ENCODE data around the gene AKR1C8.
"Not testable (repeated sequence)": the region's sequence is repeated elsewhere in the genome, so short reads cannot be mapped to it uniquely, and the experiment has no call there.

Gene AKR1C8

DNA sequence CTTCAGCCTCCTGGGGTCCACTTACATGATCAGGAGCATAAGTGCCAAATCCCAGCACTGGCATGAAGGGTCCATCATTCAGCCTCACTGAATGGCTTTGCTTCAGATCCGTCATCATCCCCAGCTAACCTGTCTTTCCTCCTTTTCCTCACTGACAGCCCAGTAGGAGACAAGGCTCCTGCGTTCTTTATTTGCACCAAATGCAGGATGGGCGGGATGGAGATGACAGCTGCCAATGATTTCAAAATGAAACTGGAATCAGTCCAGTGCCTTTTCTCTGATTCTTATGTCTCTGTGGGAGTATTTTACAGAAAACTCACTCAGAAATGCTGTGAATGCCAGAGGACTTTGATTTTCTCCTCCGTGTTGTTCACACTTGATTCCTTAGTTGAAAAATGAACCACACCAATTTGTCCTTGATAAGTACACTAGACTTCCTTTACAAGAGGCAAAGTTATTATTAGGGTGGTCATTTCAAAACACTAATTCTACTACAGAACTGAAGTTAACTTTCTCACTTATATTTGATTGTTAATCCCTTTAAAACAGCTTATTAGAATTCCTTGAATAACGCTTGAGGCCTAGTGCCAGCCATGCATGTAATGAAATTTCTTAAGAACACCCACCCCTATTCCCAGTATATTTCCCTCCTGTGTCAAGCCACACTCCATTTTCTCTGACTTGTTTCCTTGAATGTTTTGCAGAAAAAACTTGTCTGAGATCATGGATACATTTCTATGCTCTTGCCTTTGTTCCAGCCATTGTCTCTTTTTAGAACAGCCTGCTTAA, at the start of gene AKR1C8:
Gene AKR1C8 (minus strand): TSS at position 164 of the 789 bp plus-strand sequence. CDS start 46 bp downstream, at position 118.
- no peak for DNase-seq

DNA sequence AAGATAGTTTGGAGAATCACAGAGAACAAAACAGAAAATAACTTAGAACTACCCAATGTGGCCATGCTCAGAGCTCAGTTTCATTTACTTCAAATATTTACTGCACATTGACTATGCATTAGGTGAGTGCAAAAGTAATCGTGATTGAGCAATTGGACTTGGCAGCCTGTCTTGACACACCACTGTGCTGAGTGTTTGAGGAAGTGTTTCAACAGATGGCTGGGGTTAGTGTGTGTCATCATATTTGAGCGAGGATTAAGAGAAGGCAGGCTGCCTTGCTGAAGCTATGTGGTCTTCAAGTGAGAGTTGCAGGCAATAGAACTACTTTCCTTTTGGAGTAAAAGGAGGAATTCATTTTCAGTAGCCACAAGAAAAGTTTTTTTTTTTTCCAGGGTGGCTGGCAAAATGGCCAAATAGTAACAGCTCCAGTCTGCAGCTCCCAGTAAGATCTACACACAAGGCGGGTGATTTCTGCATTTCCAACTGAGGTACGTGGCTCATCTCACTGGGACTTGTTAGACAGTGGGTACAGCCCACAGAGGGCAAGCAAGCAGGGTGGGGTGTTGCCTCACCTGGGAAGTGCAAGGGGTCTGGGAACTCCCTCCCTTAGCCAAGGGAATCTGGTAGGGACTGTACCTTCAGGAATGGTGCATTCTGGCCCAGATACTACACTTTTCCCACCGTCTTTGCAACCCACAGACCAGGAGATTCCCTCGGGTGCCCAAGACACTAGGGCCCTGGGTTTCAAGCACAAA, 49.3 kb upstream of the AKR1C8 start:
- DNase-seq, result no peak

DNA sequence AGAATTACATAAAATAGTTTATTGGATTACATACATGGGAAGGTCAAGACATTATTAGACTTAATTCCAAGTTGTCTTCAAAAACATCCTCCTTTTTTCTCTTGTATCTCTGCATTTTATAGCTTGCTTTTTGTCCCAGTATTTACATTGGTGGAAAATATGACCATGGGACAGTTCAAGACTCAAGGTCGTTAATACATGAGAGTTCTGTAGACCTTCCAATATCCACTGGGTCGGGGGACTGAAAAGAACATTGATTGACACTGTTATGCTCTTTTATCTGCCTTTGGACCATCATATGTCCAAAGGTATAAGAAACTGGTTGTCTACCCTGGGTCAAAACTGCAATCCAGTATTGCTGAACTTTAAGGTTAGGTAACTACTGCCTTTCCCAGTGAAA, 48.4 kb upstream of the AKR1C8 start:
- DNase-seq, result no peak

DNA sequence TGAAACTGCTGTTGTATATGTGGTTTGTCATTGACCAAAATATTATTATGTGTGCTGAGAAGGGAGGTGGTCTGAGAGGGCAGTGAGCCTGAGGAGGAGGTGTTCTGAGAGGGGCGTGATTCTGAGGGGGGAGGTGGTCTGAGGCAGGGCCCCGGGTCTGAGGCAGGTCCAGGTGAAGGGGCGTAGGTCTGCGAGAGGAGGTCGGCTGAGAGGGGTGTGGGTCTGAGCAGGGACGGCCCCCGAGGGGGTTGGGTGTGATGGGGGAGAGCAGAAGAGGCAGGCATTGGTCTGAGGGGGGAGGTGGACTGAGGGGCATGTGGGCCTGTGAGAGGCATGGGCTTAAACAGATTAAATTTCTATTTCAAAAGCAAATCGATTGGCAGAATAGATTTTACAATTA, 44.1 kb upstream of the AKR1C8 start:
- no peak for DNase-seq

DNA sequence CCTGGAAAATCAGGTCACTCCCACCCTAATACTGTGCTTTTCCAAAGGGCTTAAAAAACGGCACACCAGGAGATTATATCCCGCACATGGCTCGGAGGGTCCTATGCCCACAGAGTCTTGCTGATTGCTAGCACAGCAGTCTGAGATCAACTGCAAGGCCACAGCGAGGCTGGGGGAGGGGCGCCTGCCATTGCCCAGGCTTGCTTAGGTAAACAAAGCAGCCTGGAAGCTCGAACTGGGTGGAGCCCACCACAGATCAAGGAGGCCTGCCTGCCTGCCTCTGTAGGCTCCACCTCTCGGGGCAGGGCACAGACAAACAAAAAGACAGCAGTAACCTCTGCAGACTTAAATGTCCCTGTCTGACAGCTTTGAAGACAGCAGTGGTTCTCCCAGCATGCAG, 38.0 kb upstream of the AKR1C8 start:
- DNase-seq, result not testable (repeated sequence)

DNA sequence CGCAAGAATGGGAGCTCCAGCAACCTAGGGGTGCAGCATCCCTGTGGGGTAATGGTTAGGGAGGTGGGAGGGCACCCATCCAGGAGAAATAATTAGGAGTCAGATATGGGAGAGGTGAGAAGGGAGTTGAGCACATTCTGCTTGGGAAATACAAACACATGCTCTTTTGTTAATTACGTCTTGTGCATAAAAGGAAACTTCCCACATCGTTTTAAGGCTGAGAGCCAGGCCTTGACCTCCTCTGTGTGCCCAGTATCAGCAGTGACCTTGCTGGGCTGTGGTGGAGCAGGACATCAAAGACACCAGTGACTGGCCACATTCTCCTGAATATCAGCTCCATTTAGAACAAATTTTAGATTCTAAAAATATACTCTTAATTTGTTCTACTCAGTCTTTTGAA, 34.3 kb upstream of the AKR1C8 start:
- DNase-seq, result no peak

DNA sequence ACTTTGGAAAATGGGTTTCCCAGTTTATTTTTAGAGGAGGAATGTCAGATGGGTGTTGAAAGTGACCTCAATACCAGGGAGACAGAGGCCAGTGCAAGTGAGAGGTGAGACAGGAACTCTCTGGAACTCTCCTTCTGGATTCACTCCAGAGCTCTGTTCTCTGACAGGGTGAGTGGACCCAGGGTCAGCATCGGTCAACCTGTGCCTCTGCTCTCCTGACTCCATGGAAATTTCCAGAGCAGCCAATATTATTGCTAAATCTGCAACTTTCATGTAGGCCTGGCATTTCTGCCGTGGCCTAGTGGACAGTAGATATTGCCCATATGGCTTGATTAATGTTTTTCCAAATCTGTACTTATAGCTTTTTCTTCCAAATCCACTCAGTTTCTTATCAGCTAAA, 31.9 kb upstream of the AKR1C8 start:
- no peak for DNase-seq

DNA sequence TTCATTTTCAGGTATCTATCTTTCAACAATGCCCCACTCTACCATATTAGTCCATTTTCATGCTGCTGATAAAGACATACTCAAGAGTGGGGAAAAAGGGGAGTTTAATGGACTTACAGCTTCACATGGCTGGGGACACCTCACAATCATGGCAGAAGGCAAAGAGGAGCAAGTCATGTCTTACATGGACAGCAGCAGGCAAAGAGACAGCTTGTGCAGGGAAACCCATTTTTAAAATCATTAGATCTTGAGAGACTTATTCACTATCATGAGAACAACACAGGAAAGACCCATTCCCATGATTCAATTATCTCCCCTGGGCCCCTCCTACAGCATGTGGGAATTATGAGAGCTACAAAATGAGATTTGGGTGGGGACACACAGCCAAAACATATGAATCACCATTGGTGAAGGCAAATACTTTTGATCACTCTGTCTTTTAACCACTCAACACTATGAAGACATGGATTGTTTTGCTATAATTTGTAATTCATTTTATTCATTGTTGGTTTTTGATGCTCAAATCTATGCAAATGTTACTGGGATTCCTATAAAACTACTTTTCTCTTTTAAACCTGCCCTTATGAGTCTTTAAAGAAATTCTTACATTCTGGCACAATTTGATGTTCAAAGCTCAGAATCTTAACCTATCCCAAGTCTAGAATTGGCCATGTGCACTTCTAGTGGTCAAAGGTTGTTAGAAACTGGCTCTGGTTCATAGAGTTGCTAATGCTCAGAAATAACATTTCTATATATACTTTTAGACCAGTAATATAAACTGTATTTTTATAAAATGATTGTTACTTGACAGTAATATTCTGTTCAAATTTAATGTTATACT, 27.0 kb upstream of the AKR1C8 start:
- no peak for DNase-seq

DNA sequence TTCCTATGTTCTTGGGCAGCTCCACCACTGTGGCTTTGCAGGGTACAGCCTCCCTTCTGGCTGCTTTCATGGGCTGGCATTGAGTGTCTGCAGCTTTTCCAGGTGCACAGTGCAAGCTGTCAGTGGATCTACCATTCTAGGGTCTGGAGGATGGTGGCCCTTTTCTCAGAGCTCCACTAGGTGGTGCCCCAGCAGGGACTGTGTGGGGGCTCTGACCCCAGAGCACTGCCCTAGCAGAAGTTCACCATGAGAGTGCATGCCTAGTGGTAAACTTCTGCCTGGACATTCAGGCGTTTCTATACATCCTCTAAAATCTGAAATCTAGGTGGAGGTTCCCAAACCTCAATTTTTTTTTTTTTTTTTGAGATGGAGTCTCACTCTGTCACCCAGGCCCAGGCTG, 25.3 kb upstream of the AKR1C8 start:
- DNase-seq, result not testable (repeated sequence)

DNA sequence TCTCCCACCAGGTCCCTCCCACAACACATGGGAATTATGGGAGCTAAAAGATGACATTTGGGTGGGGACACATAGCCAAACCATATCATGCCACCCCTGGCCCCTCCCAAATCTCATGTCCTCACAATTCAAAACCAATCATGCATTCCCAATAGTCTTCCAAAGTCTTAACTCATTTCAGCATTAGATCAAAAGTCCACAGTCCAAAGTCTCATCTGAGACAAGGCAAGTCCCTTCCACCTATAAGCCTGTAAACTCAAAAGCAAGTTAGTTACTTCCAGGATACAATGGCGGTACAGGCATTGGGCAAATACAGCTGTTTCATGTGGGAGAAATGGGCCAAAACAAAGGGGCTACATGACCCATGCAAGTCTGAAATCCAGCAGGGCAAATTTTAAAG, 24.8 kb upstream of the AKR1C8 start:
- DNase-seq, result not testable (repeated sequence)

DNA sequence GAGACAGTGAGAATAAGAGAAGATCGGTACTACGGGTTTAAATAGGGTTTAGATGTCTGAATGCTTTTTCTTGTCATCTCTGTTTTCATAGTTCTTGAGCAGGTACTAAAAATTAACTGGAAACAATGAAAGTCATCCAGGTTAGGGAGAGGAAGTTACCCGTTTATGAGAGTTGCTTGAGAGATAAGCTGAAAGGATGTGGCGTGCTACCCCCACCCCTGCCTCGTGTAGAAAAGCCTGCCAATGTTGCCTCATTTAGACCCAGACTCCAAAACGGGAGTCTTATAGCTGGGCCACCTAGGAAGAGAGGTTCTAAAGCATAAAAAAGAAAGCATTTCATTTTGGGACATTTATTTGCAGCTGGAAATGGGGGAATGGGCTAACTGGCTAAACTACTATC, 21.8 kb upstream of the AKR1C8 start:
- DNase-seq, result no peak

DNA sequence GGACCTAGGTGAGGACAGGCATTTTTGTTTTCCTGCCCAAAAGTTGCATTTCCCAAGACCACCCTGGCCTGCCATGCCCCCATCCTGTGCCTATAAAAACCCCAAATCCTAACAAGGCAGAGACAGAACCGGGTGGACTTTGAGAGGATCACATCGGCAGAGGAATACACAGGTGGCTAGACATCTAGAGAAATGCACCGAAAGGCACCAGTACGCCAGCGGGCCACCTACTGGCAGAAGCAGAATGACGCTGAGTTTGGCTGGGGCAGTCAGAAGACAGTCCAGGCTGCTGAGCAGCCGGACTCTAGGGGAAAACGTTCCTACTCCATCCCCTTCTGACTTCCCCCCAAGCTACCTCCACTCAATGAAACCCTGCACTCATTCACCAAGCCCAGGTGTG, 14.4 kb upstream of the AKR1C8 start:
- DNase-seq, result no peak

DNA sequence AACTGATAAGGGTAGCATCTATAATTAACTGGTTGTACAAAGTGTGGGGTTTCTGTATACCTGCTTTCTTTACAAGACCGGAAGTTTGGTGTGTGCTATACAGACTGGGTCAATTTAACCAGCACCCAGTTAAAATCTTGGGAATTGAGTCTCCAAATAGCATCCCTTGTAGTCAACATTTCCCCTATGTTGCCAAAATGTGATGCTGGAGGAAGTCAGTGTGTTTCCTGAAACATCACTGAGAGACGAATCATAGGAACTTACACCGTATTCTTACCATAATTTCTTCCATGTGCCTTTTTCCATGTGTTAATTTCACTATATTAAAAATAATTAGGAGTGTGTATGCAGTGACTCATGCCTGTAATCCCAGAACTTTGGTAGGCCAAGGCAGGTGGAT, 13.4 kb upstream of the AKR1C8 start:
- DNase-seq, result no peak

DNA sequence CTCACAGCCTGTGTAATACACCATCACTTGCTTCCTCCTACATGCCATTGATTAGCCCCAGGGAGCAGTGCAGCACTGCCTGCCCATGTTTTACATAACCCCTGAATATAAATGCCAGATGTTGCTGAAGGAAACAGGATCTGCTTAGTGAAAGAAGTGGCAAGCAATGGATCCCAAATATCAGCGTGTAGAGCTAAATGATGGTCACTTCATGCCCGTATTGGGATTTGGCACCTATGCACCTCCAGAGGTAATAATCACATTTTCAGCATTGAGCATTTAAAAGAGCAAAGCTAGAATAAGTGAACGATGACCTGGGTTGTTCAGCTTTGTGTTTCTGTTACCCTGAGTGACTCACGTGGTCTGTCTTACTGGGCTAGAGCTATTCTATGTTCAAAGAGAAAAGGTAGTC, 11.8 kb upstream of the AKR1C8 start, which contains the start of gene AKR1C4:
Gene AKR1C4 (plus strand): TSS at position 136 of the 412 bp plus-strand sequence. CDS start 31 bp downstream, at position 167.
- no peak for DNase-seq

DNA sequence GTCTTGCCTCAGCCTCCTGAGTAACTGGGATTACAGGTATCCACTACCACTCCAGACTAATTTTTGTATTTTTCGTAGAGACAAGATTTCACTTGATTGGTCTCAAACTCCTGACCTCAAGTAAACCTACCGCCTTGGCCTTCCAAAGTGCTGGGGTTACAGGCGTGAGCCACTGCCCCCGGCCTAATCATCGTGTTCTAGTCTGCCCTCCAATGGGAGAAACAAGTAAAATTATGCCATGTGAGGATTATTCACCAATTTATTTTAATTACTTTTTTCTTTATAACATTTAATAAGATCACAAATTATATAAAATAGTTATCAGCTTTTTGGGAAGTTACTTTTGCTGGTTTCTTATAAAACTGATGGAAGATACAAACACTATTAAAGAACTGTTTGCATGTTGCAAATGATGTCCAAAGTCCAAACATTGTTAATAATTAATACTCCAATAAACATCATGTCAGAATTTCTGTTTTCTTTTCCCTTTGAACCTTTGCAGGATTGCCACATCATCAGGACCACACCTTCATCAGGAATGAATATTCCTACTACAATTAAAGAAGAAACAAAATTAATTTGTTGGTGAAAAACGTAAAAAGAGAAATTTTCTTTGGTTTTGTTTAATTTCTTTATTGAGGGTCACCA, 10.9 kb upstream of the AKR1C8 start:
- DNase-seq, result no peak

DNA sequence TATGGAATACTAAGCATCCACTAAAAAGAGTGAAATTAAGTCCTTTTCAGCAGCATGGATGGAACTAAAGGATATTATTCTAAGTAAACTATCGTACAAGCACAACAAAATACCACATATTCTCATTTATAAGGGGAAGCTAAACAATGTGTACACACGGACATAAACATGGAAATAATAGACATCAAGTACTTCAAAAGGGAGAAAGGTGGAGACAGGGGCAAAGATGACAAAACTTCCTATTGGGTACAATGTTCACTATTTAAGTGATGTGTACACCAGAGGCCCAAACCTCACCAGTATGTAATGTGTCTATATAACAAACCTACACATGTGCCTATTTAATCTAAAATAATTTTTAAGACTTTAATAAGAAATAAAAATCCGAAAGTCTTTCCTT, 9.5 kb upstream of the AKR1C8 start:
- no peak for DNase-seq

DNA sequence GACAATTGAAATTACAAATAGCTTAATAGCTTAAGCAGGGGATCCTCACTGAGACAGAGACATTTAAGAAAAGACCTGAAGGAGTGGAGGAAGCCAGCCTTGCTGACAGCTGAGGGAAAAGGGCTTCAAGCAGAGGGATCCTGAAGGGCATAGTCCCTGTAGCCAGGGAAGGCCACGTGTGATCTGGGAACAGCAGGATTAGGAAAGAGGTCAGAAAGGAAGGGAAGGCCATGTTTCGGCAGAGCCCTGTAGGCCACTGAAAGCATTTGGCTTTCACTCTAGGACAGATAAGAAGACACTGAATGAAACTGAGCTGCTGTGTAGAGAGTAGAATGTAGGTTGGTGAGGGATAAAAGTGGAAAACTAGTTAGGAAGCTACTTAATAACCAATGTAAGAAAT, 3.4 kb upstream of the AKR1C8 start:
- DNase-seq, result no peak

DNA sequence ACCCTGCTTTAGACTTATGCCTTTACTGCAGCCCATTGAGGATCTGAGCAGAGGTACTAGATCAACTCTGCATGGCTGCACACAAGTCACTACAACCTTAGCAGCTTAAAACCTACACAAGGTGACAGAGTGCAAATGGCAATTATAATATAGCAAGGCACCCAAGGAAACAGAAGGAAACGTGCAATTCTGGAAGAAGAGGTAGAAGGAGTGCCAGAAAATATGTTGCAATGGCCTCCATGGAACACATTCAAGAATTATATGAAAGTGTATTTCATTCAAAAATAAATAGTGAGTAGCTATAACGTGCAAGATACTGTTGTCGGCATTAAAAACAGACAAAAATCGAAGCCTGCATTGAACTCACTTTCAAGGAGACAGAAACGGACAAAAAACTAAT, 2.9 kb upstream of the AKR1C8 start:
- DNase-seq, result no peak

DNA sequence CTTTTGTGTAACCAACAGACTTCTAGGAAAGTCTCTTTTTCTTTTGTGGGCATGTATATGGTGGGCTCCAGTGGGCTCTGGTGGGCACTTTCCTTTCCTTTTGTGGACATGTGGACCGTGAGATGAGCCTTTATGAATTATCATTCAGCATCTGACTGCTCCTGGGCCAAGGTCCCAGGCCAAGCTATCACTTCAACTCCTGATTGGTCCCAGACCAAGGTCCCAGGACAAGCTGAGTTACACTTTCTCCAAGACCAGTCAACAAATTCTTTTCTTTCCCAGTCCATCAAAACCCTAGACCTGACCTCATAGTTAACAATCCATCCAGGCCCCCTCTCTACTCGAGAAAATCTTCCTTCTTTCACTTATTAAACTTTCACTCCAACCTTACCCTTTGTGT, 1.0 kb downstream of the AKR1C8 start:
- DNase-seq, result no peak

DNA sequence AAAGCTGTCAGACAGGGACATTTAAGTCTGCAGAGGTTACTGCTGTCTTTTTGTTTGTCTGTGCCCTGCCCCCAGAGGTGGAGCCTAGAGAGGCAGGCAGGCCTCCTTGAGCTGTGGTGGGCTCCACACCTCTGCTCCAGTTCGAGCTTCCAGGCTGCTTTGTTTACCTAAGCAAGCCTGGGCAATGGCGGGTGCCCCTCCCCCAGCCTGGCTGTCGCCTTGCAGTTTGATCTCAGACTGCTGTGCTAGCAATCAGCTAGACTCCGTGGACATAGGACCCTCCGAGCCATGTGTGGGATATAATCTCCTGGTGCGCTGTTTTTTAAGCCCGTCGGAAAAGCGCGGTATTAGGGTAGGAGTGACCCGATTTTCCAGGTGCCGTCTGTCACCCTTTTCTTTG, 4.4 kb downstream of the AKR1C8 start:
- not testable (repeated sequence) for DNase-seq

DNA sequence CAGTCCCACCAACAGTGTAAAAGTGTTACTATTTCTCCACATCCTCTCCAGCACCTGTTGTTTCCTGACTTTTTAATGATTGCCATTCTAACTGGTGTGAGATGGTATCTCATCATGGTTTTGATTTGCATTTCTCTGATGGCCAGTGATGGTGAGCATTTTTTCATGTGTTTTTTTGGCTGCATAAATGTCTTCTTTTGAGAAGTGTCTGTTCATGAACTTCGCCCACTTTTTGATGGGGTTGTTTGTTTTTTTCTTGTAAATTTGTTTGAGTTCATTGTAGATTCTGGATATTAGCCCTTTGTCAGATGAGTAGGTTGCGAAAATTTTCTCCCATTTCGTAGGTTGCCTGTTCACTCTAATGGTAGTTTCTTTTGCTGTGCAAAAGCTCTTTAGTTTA, 9.4 kb downstream of the AKR1C8 start:
- not testable (repeated sequence) for DNase-seq

DNA sequence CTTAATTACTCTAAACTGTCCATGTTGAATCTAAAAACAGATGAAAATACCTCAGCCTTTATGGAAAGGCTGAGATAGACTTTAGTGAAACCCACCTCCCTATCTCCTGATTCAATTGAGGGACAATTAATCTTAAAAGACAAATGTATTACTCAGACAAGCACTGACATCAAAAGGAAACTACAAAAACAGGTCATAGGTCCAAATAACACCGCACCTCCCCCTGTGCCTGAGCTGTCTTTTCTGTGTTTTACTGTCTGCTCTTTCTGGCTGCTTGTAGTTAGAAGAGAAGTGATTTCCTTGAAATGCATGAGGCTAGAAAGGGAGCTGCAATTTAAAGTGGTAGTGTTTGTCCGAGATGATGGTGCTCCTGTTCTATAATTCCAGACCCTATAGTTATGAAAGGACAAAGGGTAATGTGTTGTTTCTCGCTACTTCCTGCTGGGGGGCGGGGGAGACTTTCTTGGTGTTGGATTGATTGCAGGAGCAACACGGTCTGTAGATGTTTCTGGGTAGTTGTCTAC, 16.0 kb downstream of the AKR1C8 start:
- DNase-seq, result no peak

DNA sequence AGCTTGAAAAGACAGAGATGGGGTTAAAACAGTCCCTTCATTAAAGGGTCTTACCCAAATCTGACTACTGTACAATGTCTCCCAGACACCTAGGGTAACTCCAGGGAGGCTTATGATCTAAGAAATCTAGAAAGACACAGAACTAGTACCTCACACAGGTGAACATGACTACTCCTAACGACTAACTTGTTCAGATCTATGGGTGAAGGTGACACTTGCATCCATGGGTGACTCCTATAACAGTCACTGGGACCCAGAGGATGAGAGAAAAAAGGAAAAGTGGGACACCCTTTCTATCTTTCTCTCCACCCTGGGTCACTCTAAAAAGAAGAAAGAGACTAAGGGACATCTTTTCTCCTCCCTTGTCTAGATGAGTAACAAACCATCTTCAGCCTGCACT, 19.2 kb downstream of the AKR1C8 start:
- no peak for DNase-seq

All from activated CD4-positive, CD25-positive, alpha-beta regulatory T cell treated with anti-CD3 and anti-CD28 coated beads, Interleukin-2, amount 50 U/mL, for 72 hours (primary cell).